Activated naive CD4-positive, alpha-beta T cell treated with anti-CD3 and anti-CD28 coated beads, Interleukin-2, amount 10 ng/mL, durations not matched to agents 7 days and 5 days (primary cell): ENCODE results near the gene IL11.

Experiments
- CTCF ChIA-PET: fragments of 350-600 bp; sonication (Branson Sonifier 250); formaldehyde crosslinking; loops from one replicate; lab custom pipeline; 2021; ENCODE audit warnings: antibody characterized with exemption; lab: Charles Lee
- DNase-seq: peaks from one replicate; pipeline ENCODE4 v3.0.0-alpha.2; 2020
- H3K27ac Mint-ChIP-seq: one replicate; pipeline ENCODE4 v1.8.0; 2021; ENCODE audit warnings: mild to moderate bottlenecking, moderate library complexity, mixed read lengths
- H3K27me3 Mint-ChIP-seq: one replicate; pipeline ENCODE4 v1.8.0; 2021; ENCODE audit warnings: mild to moderate bottlenecking, mixed read lengths
- H3K36me3 Mint-ChIP-seq: one replicate; pipeline ENCODE4 v1.8.0; 2021; ENCODE audit warnings: mixed read lengths
- H3K4me1 Mint-ChIP-seq: one replicate; pipeline ENCODE4 v1.8.0; 2021; ENCODE audit warnings: mixed read lengths
- H3K4me3 Mint-ChIP-seq: one replicate; pipeline ENCODE4 v1.8.0; 2021; ENCODE audit warnings: mild to moderate bottlenecking, moderate library complexity, mixed read lengths
- H3K9me3 Mint-ChIP-seq: one replicate; pipeline ENCODE4 v1.8.0; 2021; ENCODE audit warnings: mixed read lengths

IL11 gene

GRCh38 chr19:55384920-55385723 lies 14.9 kb upstream of the IL11 start:
- H3K27ac Mint-ChIP-seq = peak overlapping the region; percentile 97
- no peaks in the 10 kb centered on the region for H3K27me3 Mint-ChIP-seq
- DNase-seq = peak; percentile 98
- CTCF ChIA-PET = interaction anchor here (0.9 to 3.1 kb wide), 7 partner anchors 19 to 131 kb away, joined by 3 to 25 read pairs (median 5); partner anchors contain the start of gene KMT5C
- H3K4me3 Mint-ChIP-seq = peak overlapping the region; percentile 97
- H3K4me1 Mint-ChIP-seq = peaks cover 70% of the 10 kb centered on the region
- H3K36me3 Mint-ChIP-seq = peaks cover 54% of the 10 kb centered on the region
- H3K9me3 Mint-ChIP-seq = no peaks in the 10 kb centered on the region

DNA sequence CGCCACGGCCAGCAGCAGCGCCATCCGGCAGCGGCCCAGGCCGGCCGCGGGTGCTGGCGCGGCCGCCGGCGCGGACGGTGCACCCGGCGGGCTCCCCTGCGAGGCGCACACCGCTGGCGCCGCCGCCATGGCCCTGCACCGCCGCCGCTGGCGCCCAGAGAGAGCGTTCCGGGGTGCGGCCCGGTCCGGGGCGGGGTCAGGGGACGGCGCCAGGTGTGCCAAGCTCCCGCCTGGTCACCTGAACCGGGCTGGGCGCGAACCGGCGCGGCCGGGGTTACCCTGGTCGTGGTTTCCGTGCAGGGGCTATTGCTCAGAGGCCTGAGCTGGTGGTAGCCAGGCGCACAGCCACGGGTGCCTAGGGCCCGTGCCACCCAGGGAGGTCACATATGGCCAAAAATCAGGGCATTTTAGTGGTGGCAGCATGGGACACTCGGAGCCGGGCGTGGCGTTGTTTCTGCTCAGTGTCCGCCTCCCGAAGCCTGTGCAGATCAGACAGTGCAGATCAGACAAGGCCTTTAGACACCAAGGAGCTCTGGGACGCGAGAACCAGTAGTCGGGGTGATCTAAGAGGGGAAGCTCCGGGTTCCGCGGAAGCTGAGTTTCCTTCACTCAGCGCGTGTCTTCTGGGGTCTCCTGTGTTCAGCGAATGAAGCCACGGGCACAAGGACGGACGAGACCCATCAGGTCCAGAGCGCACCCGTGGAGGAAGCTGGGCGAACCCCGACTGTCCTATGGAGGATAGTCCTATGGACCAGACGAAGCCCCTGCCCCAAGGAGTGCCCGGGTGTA lies 14.1 kb upstream of the IL11 start, which contains the start of gene TMEM238:
Gene TMEM238 (minus strand): TSS at position 162 of the 789 bp plus-strand sequence. CDS start 33 bp downstream, at position 129.
- Mint-ChIP-seq H3K9me3 (no peaks in the 10 kb centered on the region), H3K27ac (peak within 1 kb of the TSS; percentile 97), H3K36me3 (peaks cover 50% of the 10 kb centered on the region), H3K4me3 (peak within 1 kb of the TSS; percentile 97), H3K4me1 (peaks cover 63% of the 10 kb centered on the region), H3K27me3 (no peaks in the 10 kb centered on the region)
- DNase-seq = peak; percentile 64
- CTCF ChIA-PET = interaction anchor here (0.9 to 3.1 kb wide), 8 partner anchors 24 to 130 kb away, joined by 3 to 25 read pairs (median 4); partner anchors contain the start of gene KMT5C

DNA sequence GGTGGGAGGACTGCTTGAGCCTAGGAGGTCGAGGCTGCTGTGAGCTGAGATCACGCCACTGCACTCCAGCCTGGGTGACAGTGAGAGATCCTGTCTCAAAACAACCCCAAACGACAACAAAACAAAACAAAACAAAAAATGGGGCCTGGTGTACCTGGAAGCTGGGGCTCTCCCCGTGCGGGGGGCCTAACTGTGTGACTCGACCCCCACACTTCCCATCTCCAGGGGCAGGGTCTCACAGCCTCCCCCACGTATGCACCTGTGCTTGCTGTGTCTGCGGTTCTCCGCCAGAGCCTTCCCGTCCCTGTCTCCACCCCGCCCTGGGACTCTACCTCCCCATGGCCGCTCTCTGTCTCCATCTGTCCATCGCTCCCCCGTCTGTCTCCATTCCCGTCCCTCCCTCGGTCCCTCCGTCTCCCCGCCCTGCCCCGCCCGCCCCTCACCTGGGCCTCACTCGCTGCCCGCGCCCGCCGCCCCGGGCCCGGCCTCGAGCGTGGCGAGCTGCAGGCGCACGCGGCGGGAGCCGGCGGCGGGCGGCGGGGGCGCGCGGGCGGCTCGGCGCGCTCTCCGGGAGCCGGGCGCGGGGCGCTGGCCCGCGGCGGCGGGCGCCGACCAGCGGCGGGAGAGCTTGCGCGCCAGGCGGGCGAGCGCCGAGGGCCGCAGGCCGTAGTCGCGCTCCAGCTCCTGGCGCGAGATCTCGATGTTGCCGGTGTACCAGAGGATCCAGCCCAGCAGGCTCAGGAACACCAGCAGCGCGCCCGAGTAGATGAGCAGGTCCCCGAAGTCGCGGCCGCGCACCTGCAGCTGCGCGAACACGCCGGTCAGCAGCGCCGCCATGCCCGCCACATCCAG lies 13.2 kb upstream of the IL11 start:
- Mint-ChIP-seq H3K4me1 (peaks cover 55% of the 10 kb centered on the region), H3K36me3 (peaks cover 45% of the 10 kb centered on the region), H3K4me3 (peak overlapping the region; percentile 90), H3K27me3 (no peaks in the 10 kb centered on the region), H3K9me3 (no peaks in the 10 kb centered on the region), H3K27ac (peak overlapping the region; percentile 93)
- CTCF ChIA-PET = interaction anchor here (0.5 to 3.1 kb wide), 8 partner anchors 25 to 176 kb away, joined by 3 to 25 read pairs (median 4); partner anchors contain the start of gene KMT5C
- DNase-seq = peak; percentile 67

- H3K4me1 Mint-ChIP-seq = peaks cover 46% of the 10 kb centered on the region
- CTCF ChIA-PET = interaction anchor here (2.7 to 3.1 kb wide), 2 partner anchors 81 to 91 kb away, joined by 13 to 25 read pairs; no protein-coding TSS in a partner anchor
- peak overlapping the region; percentile 93 for H3K27ac Mint-ChIP-seq
Measured at GRCh38 chr19:55382522-55383054, 12.3 kb upstream of the IL11 start.

GRCh38 chr19:55382013-55382412 lies 11.8 kb upstream of the IL11 start:
- no peaks in the 10 kb centered on the region for H3K9me3 Mint-ChIP-seq
- peaks cover 10% of the 10 kb centered on the region for H3K27me3 Mint-ChIP-seq
- peaks cover 30% of the 10 kb centered on the region for H3K36me3 Mint-ChIP-seq
- CTCF ChIA-PET = no interaction called here
- peak overlapping the region; percentile 30 for H3K27ac Mint-ChIP-seq
- peak overlapping the region; percentile 90 for H3K4me3 Mint-ChIP-seq
- peaks cover 40% of the 10 kb centered on the region for H3K4me1 Mint-ChIP-seq
- no peak for DNase-seq

More at GRCh38 chr19:55382522-55383054, 12.3 kb upstream of the IL11 start:
- Mint-ChIP-seq H3K4me3 (peak overlapping the region; percentile 90), H3K9me3 (no peaks in the 10 kb centered on the region), H3K27me3 (peaks cover 4% of the 10 kb centered on the region), H3K36me3 (peaks cover 36% of the 10 kb centered on the region)
- no peak for DNase-seq

DNA sequence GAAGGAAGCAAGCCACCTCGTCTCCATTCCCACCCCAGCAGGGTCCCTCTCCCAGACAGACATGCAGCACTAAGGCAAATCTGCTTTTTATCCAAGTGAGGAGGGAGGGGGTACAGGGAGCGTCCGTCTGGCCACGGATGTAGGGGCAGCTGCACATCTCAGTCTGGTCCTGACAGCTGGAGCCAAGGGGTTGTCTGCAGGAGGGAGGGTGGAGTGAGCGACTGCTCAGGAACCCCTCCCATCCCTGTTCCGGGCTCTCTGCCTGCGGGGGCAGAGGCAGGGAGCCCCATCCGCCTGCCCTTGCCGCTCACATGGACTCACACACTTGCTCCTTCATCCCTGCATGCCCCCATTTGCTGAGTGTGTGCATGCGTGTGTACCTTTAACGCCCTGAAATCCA lies 8.9 kb upstream of the IL11 start:
- Mint-ChIP-seq H3K27me3 (peaks cover 36% of the 10 kb centered on the region), H3K9me3 (no peaks in the 10 kb centered on the region), H3K4me1 (peaks cover 22% of the 10 kb centered on the region), H3K27ac (no peak overlapping the region), H3K36me3 (peaks cover 16% of the 10 kb centered on the region), H3K4me3 (no peak overlapping the region)
- no peak for DNase-seq
- CTCF ChIA-PET = no interaction called here

GRCh38 chr19:55377356-55378131 lies 7.3 kb upstream of the IL11 start:
- peaks cover 13% of the 10 kb centered on the region for H3K4me1 Mint-ChIP-seq
- H3K4me3 Mint-ChIP-seq = no peak overlapping the region
- H3K36me3 Mint-ChIP-seq = peaks cover 14% of the 10 kb centered on the region
- no peaks in the 10 kb centered on the region for H3K9me3 Mint-ChIP-seq
- H3K27ac Mint-ChIP-seq = no peak overlapping the region
- H3K27me3 Mint-ChIP-seq = peaks cover 52% of the 10 kb centered on the region
- no peak for DNase-seq
- CTCF ChIA-PET = interaction anchor here (0.7 kb wide), 1 partner anchor 430 kb away, joined by 3 read pairs; no protein-coding TSS in a partner anchor

DNA sequence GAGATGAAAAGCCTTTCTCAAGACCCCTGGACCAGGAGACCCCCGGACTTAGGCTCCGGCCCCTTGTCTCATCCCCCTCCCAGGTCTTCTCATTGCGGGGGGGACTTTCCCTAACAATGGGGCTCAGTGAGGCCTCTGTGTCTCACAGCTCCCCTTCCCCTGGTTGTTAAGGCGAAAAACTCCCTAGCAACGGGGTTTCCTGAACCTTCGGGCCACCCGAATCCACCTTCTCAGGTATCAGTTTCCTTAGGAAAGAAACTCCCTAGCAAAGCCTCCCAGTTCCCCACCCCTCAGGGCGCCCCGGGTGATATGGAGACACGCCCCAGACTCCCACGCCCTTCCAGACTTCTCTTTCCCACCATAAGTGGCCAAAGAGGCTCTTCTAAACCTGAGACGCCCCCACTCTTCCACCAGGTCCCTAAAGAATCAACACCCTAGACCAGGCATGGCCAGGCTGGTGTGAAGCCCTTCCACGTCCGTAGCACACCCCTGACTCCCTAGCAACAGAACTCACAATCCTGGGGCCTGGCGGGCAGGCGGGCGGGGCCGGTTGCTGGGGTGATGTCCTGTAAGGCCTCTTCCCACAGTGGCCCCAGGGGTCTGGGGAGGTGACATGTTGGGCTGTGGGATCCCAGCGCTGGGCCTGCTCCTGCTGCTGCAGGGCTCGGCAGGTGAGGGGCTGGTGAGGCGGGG lies 6.1 kb upstream of the IL11 start, which contains the start of gene TMEM190:
Gene TMEM190 (plus strand): TSS at position 586 of the 693 bp plus-strand sequence. CDS start 28 bp downstream, at position 614.
- Mint-ChIP-seq H3K27me3 (peaks cover 64% of the 10 kb centered on the region), H3K9me3 (no peaks in the 10 kb centered on the region), H3K4me3 (no peak within 1 kb of the TSS), H3K36me3 (peaks cover 3% of the 10 kb centered on the region), H3K27ac (peak within 1 kb of the TSS; percentile 14), H3K4me1 (peaks cover 1% of the 10 kb centered on the region)
- no peak for DNase-seq
- CTCF ChIA-PET = no interaction called here

- no peaks in the 10 kb centered on the region for H3K36me3 Mint-ChIP-seq
- no peak overlapping the region for H3K27ac Mint-ChIP-seq
- H3K9me3 Mint-ChIP-seq = no peaks in the 10 kb centered on the region
- no peak for DNase-seq
- H3K27me3 Mint-ChIP-seq = peaks cover 85% of the 10 kb centered on the region
- H3K4me3 Mint-ChIP-seq = no peak overlapping the region
- CTCF ChIA-PET = no interaction called here
- H3K4me1 Mint-ChIP-seq = peaks cover 7% of the 10 kb centered on the region
Measured at GRCh38 chr19:55373993-55374757, 3.9 kb upstream of the IL11 start.

- H3K36me3 Mint-ChIP-seq = no peaks in the 10 kb centered on the region
- CTCF ChIA-PET = interaction anchor here (0.6 kb wide), 1 partner anchor 85 kb away, joined by 3 read pairs; no protein-coding TSS in a partner anchor
- H3K27ac Mint-ChIP-seq = no peak overlapping the region
Measured at GRCh38 chr19:55373306-55373992, 3.2 kb upstream of the IL11 start.

More at GRCh38 chr19:55373306-55373992, 3.2 kb upstream of the IL11 start:
- peaks cover 9% of the 10 kb centered on the region for H3K4me1 Mint-ChIP-seq
- DNase-seq = no peak
- no peaks in the 10 kb centered on the region for H3K9me3 Mint-ChIP-seq
- H3K27me3 Mint-ChIP-seq = peaks cover 92% of the 10 kb centered on the region
- no peak overlapping the region for H3K4me3 Mint-ChIP-seq
